K562 (cell line): ENCODE measurements around the gene HIPK2. TPM values are rescaled to one million over a fixed set of nuclear protein-coding genes. Genes with fewer than 3 reads are reported as not detected.

Experiments
- ATAC-seq: fragments of 200-7000 bp; cut with Tn5 transposase; 3 replicates; pipeline ENCODE4 v1.9.1; 2020; ENCODE audit warnings: moderate library complexity
- BruUV-seq: library from RNA; stranded (reverse); fragments of 400-500 nt; replicated peaks from 2 replicates; lab custom pipeline; 2021; lab: Mats Ljungman, UMichigan
- CTCF ChIA-PET: fragments of 300-600 bp; formaldehyde crosslinking; extraction: SDS; loops from one replicate; lab custom pipeline; 2021; ENCODE audit warnings: low intra/inter-chr PET ratio; lab: Yijun Ruan, JAX
- POLR2A ChIA-PET: fragments of 300-600, 350-650 bp; sonication (Branson Sonifier 250); formaldehyde crosslinking; extraction: SDS; loops from one replicate; lab custom pipeline; 2021; ENCODE audit warnings: antibody characterized with exemption, inconsistent platforms; lab: Yijun Ruan, JAX
- DNase-seq, 4 experiments: peaks; one replicate each; pipeline versions ENCODE4 v3.0.0 to v3.0.0-alpha.2; 2011 to 2018; ENCODE audit warnings: low spot score in 3 of 4, mixed read lengths in 3 of 4; ENCODE audit errors: extremely low read depth in 1 of 4
- FAIRE-seq: peaks from 2 replicates; lab custom pipeline; 2011; peaks lifted over from hg19 to GRCh38; lab: Jason Lieb, UNC
- H2AFZ ChIP-seq: 2 replicates; pipeline ENCODE4 v1.6.0; 2011; ENCODE audit warnings: low read depth, low read length, control low read depth, inconsistent platforms
- H3K27ac ChIP-seq: fragments of 200-600 bp; 3 replicates; pipeline ENCODE4 v1.8.0; 2011; ENCODE audit warnings: low read depth, mild to moderate bottlenecking, control low read depth, inconsistent platforms, low read length, moderate library complexity, mixed read lengths; ENCODE audit errors: extremely low read depth
- H3K27me3 ChIP-seq, 2 experiments: fragments of 300-600 bp in 1 of 2; 2 replicates in 1 of 2; 3 replicates in 1 of 2; pipeline versions ENCODE4 v1.6.0 to v1.8.0; 2011; ENCODE audit warnings: inconsistent platforms in 2 of 2, low read length in 2 of 2, mild to moderate bottlenecking in 1 of 2, mixed read lengths in 1 of 2, moderate library complexity in 1 of 2; ENCODE audit not compliant: control insufficient read depth in 2 of 2, insufficient read depth in 2 of 2
- H3K36me3 ChIP-seq: fragments of 300-600 bp; 3 replicates; pipeline ENCODE4 v1.8.0; 2011; ENCODE audit warnings: mild to moderate bottlenecking, low read length, inconsistent platforms; ENCODE audit not compliant: control insufficient read depth, insufficient read depth
- H3K4me1 ChIP-seq, 2 experiments: fragments of 200-600 bp in 1 of 2; replicated peaks in 1 of 2; 2 replicates in 1 of 2; 3 replicates in 1 of 2; pipeline versions ENCODE4 v1.5.1 to v1.8.0; 2011; ENCODE audit warnings: inconsistent platforms in 2 of 2, low read length in 2 of 2, mild to moderate bottlenecking in 1 of 2, mixed read lengths in 1 of 2, moderate library complexity in 1 of 2; ENCODE audit not compliant: control insufficient read depth in 2 of 2, insufficient read depth in 2 of 2
- H3K4me2 ChIP-seq: 2 replicates; pipeline ENCODE4 v1.6.1; 2011; ENCODE audit warnings: low read length, control low read depth, inconsistent platforms, mixed read lengths; ENCODE audit not compliant: insufficient read depth
- H3K4me3 ChIP-seq: fragments of 200-600 bp; sonication (generic), shearing (Covaris generic); 2 replicates; pipeline ENCODE4 v1.5.1; 2016; ENCODE audit warnings: control low read depth, inconsistent platforms
- H3K79me2 ChIP-seq: fragments of 200-600 bp; 3 replicates; pipeline ENCODE4 v1.8.0; 2011; ENCODE audit warnings: low read length, inconsistent platforms; ENCODE audit not compliant: control insufficient read depth, insufficient read depth
- H3K9ac ChIP-seq, 2 experiments: 2 replicates each; pipeline versions ENCODE4 v1.6.0 to v1.6.1; 2011; ENCODE audit warnings: low read depth in 2 of 2, low read length in 2 of 2, control low read depth in 1 of 2, inconsistent platforms in 1 of 2, mild to moderate bottlenecking in 1 of 2, mixed read lengths in 1 of 2; ENCODE audit not compliant: insufficient read depth in 1 of 2
- H3K9me1 ChIP-seq: one replicate; pipeline ENCODE4 v1.6.0; 2011; ENCODE audit warnings: inconsistent platforms, mild to moderate bottlenecking, low read length, moderate library complexity; ENCODE audit not compliant: control insufficient read depth, insufficient read depth
- H3K9me3 ChIP-seq: replicated peaks from 2 replicates; pipeline ENCODE4 v1.5.1; 2011; ENCODE audit warnings: low read depth, low read length, inconsistent platforms; ENCODE audit not compliant: control insufficient read depth, insufficient read depth
- H4K20me1 ChIP-seq: replicated peaks from 2 replicates; pipeline ENCODE4 v1.6.1; 2011; ENCODE audit warnings: low read length, inconsistent platforms, mixed read lengths; ENCODE audit not compliant: control insufficient read depth, insufficient read depth
- CEBPG ChIP-seq, 3 experiments: fragments of 200-800 bp in 1 of 3; sonication (Bioruptor generic) in 1 of 3; sonication (generic) in 1 of 3; formaldehyde crosslinking in 1 of 3; IDR thresholded peaks in 2 of 3; conservative IDR thresholded peaks in 1 of 3; 2 replicates each; pipeline versions ENCODE4 v1.6.1 to v1.8.0; 2016 to 2022; ENCODE audit warnings: missing compliant biosample characterization in 2 of 3, missing genetic modification characterization in 2 of 3, mild to moderate bottlenecking in 1 of 3, missing genetic modification reagents in 1 of 3
- E2F5 ChIP-seq: sonication (generic); formaldehyde crosslinking; IDR thresholded peaks from 2 replicates; pipeline ENCODE4 v1.8.0; 2022; ENCODE audit warnings: mild to moderate bottlenecking, missing genetic modification reagents
- EP300 ChIP-seq: IDR thresholded peaks from 2 replicates; pipeline ENCODE4 v1.6.1; 2012; ENCODE audit warnings: low read length, improper control_type of control experiment
- ETV5 ChIP-seq: sonication (generic); formaldehyde crosslinking; IDR thresholded peaks from 2 replicates; pipeline ENCODE4 v1.4.0; 2020; ENCODE audit warnings: low read depth, mild to moderate bottlenecking, missing genetic modification reagents
- HDGF ChIP-seq: fragments of 450-650 bp; IDR thresholded peaks from 2 replicates; pipeline ENCODE4 v1.6.1; 2016
- JUNB ChIP-seq: fragments of 450-650 bp; formaldehyde crosslinking; conservative IDR thresholded peaks from 2 replicates; pipeline ENCODE4 v1.4.0; 2020; ENCODE audit warnings: mild to moderate bottlenecking
- PHTF2 ChIP-seq: fragments of 250-450 bp; sonication (Bioruptor Pico); IDR thresholded peaks from 2 replicates; pipeline ENCODE4 v1.5.0; 2021; ENCODE audit warnings: mild to moderate bottlenecking
- RBM22 ChIP-seq: fragments of 200-400 bp; formaldehyde crosslinking; IDR thresholded peaks from 2 replicates; pipeline ENCODE4 v1.6.1; 2018; ENCODE audit warnings: low read length, low read depth; ENCODE audit not compliant: poor library complexity, severe bottlenecking
- SOX6 ChIP-seq: fragments of 450-650 bp; IDR thresholded peaks from 2 replicates; pipeline ENCODE4 v1.6.1; 2014; ENCODE audit warnings: mild to moderate bottlenecking
- SRSF1 ChIP-seq: fragments of 200-400 bp; formaldehyde crosslinking; IDR thresholded peaks from 2 replicates; pipeline ENCODE4 v1.6.1; 2017; ENCODE audit warnings: mild to moderate bottlenecking, low read depth, low read length, moderate library complexity
- THAP12 ChIP-seq: fragments of 250-450 bp; sonication (Bioruptor Pico); IDR thresholded peaks from 2 replicates; pipeline ENCODE4 v1.9.0; 2021; ENCODE audit warnings: mild to moderate bottlenecking, inconsistent platforms
- ZNF134 ChIP-seq: fragments of 250-450 bp; sonication (Bioruptor Pico); conservative IDR thresholded peaks from 2 replicates; pipeline ENCODE4 v1.4.0; 2020
- ZNF146 ChIP-seq: IDR thresholded peaks from one replicate; pipeline ENCODE4 v1.6.1; 2018; ENCODE audit warnings: missing compliant biosample characterization; ENCODE audit not compliant: unreplicated experiment
- WGBS: fragments of 100-300 bp; shearing (Covaris generic); methylation state at CpG from one replicate; pipeline ENCODE4 v1.1.6; 2016; ENCODE audit warnings: low coverage, mixed read lengths; ENCODE audit not compliant: insufficient coverage; ENCODE audit errors: missing lambda C conversion rate; 5-methylcytosine and 5-hydroxymethylcytosine counted together
- in situ Hi-C: fragments of 300-500 bp; cut with MboI; formaldehyde crosslinking; loops from 4 replicates; pipeline ENCODE4 v1.15.0; 2018; ENCODE audit warnings: inconsistent platforms, mixed read lengths
- intact Hi-C: fragments of 100-400 bp; cut with micrococcal nuclease; formaldehyde crosslinking; loops from 2 replicates; pipeline ENCODE4 v1.14.2; 2022
- polyA plus RNA-seq, 8 experiments: library from polyadenylated mRNA; depleted of rRNA in 4 of 8; stranded (reverse) in 5 of 8; unstranded in 3 of 8; fragments of >200 nt; fragmentation: Nextera tagmentation in 2 of 8; fragmentation: Illumina TruSeq in 1 of 8; extraction: Ambion mirVana in 2 of 8; extraction: Trizol in 1 of 8; gene quantifications; 2 replicates each; pipeline versions ENCODE4 v1.2.1 to v1.2.3, GENCODE V29; 2011 to 2014; ENCODE audit warnings: inconsistent platforms in 1 of 8, missing spikeins in 1 of 8
- total RNA-seq, 7 experiments: library from RNA; depleted of rRNA in 6 of 7; stranded (reverse); fragments of >200 nt in 6 of 7; fragmentation: Illumina TruSeq in 2 of 7; extraction: Trizol in 2 of 7; gene quantifications; 2 replicates each; pipeline versions ENCODE4 v1.2.1 to v1.2.3, GENCODE V29; 2011 to 2021; ENCODE audit warnings: low replicate concordance in 1 of 7
- TF ChIP-seq, protein P1 (sequence below): fragments of 200-800 bp; sonication (Bioruptor generic); IDR thresholded peaks from 2 replicates; pipeline ENCODE4 v1.6.1; 2016; ENCODE audit warnings: missing genetic modification characterization, missing compliant biosample characterization
- TF ChIP-seq, protein P2 (sequence below): fragments of 250-450 bp; sonication (Bioruptor Pico); IDR thresholded peaks from 2 replicates; pipeline ENCODE4 v1.8.0; 2021; ENCODE audit warnings: moderate library complexity, mild to moderate bottlenecking, inconsistent platforms

Gene HIPK2
- total and polyA plus RNA-seq, 9 of the 15 experiments (the other 6 are each of a cell fraction or from before 2014, with no cell fraction given) = 0.69 to 19.8 (median 5.1) TPM

DNA sequence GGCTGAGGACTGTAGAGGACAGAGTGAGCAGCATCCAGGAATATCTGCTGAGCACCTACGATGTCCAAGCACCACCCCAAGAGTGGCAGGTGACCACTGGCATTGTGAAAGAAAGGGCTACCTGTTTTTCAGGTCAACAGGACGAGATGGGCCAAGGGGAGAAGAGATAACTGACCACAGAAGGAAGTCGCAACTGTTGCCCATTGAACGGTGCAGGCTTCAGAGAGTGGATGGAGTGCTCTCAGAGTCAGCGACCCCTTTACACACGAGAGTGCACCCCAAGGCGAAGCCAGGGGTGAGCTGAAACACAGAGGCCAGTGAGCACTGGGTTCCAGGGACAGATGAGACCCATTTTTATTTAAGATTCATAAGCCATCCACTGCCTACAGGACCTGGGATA lies 42.3 kb downstream of the HIPK2 start:
- ATAC-seq (no peak), DNase-seq (no peak), FAIRE-seq (no peak)
- no TSS peak for BruUV-seq
- POLR2A ChIA-PET = no interaction called here
- H3K9ac ChIP-seq = no peak overlapping the region
- no peak overlapping the region for H3K4me2 ChIP-seq
- H3K4me3 ChIP-seq = no peak overlapping the region
- H2AFZ ChIP-seq = no peak overlapping the region
- 34% methylated on average over 7 of the region's 7 CpGs for WGBS
- CTCF ChIA-PET = no interaction called here
- no peaks in the 10 kb centered on the region for H3K36me3 ChIP-seq
- peaks cover 14% of the 10 kb centered on the region for H4K20me1 ChIP-seq
- peaks cover 0 to 15% of the 10 kb centered on the region in 2 experiments; a peak in 1 of 5 replicates for H3K27me3 ChIP-seq
- intact Hi-C loops = no loop called here
- no peaks in the 10 kb centered on the region for H3K4me1 ChIP-seq
- no peaks in the 10 kb centered on the region for H3K79me2 ChIP-seq
- no peaks in the 10 kb centered on the region for H3K9me1 ChIP-seq
- H3K9me3 ChIP-seq = no peaks in the 10 kb centered on the region
- no peak overlapping the region for H3K27ac ChIP-seq
- in situ Hi-C loops = no loop called here
- TF ChIP-seq, protein P1, sequence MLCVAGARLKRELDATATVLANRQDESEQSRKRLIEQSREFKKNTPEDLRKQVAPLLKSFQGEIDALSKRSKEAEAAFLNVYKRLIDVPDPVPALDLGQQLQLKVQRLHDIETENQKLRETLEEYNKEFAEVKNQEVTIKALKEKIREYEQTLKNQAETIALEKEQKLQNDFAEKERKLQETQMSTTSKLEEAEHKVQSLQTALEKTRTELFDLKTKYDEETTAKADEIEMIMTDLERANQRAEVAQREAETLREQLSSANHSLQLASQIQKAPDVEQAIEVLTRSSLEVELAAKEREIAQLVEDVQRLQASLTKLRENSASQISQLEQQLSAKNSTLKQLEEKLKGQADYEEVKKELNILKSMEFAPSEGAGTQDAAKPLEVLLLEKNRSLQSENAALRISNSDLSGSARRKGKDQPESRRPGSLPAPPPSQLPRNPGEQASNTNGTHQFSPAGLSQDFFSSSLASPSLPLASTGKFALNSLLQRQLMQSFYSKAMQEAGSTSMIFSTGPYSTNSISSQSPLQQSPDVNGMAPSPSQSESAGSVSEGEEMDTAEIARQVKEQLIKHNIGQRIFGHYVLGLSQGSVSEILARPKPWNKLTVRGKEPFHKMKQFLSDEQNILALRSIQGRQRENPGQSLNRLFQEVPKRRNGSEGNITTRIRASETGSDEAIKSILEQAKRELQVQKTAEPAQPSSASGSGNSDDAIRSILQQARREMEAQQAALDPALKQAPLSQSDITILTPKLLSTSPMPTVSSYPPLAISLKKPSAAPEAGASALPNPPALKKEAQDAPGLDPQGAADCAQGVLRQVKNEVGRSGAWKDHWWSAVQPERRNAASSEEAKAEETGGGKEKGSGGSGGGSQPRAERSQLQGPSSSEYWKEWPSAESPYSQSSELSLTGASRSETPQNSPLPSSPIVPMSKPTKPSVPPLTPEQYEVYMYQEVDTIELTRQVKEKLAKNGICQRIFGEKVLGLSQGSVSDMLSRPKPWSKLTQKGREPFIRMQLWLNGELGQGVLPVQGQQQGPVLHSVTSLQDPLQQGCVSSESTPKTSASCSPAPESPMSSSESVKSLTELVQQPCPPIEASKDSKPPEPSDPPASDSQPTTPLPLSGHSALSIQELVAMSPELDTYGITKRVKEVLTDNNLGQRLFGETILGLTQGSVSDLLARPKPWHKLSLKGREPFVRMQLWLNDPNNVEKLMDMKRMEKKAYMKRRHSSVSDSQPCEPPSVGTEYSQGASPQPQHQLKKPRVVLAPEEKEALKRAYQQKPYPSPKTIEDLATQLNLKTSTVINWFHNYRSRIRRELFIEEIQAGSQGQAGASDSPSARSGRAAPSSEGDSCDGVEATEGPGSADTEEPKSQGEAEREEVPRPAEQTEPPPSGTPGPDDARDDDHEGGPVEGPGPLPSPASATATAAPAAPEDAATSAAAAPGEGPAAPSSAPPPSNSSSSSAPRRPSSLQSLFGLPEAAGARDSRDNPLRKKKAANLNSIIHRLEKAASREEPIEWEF (CRISPR knock-in tag) = no peak
- TF ChIP-seq SRSF1 = no peak
- no peak for TF ChIP-seq EP300
- TF ChIP-seq ZNF146 (CRISPR knock-in tag) = no peak
- no peak for TF ChIP-seq HDGF
- no peak for TF ChIP-seq RBM22
- TF ChIP-seq CEBPG (CRISPR knock-in tag; IDR thresholded peaks at IDR 0.05) = no peak
- no peak for TF ChIP-seq CEBPG (tag; conservative IDR thresholded peaks at IDR 0.05 in 1 of 2, IDR thresholded peaks at IDR 0.05 in 1 of 2)
- no peak for TF ChIP-seq JUNB
- TF ChIP-seq ETV5 (CRISPR knock-in tag) = no peak
- TF ChIP-seq, protein P2, sequence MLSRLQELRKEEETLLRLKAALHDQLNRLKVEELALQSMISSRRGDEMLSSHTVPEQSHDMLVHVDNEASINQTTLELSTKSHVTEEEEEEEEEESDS (CRISPR knock-in tag) = no peak
- TF ChIP-seq PHTF2 (CRISPR knock-in tag) = no peak
- TF ChIP-seq ZNF134 (CRISPR knock-in tag) = no peak
- TF ChIP-seq THAP12 (CRISPR knock-in tag) = no peak
- no peak for TF ChIP-seq SOX6
- no peak for TF ChIP-seq E2F5
